SU-DHL-6 (cell line): ENCODE measurements around the gene COX4I2.

ENCODE experiments used
- CTCF ChIP-seq: fragments of 200-600 bp; sonication (generic); IDR thresholded peaks from one replicate; pipeline ENCODE4 v1.5.1; 2017; ENCODE audit warnings: antibody characterized with exemption, mild to moderate bottlenecking, low read length, moderate library complexity; ENCODE audit not compliant: insufficient read depth, poor library complexity, severe bottlenecking
- EZH2phosphoT487 ChIP-seq: fragments of 200-600 bp; sonication (generic), shearing (Covaris generic); conservative IDR thresholded peaks from 2 replicates; pipeline ENCODE4 v1.6.1; 2018; ENCODE audit warnings: mild to moderate bottlenecking, antibody characterized with exemption, low read length, moderate library complexity, mixed read lengths

DNA sequence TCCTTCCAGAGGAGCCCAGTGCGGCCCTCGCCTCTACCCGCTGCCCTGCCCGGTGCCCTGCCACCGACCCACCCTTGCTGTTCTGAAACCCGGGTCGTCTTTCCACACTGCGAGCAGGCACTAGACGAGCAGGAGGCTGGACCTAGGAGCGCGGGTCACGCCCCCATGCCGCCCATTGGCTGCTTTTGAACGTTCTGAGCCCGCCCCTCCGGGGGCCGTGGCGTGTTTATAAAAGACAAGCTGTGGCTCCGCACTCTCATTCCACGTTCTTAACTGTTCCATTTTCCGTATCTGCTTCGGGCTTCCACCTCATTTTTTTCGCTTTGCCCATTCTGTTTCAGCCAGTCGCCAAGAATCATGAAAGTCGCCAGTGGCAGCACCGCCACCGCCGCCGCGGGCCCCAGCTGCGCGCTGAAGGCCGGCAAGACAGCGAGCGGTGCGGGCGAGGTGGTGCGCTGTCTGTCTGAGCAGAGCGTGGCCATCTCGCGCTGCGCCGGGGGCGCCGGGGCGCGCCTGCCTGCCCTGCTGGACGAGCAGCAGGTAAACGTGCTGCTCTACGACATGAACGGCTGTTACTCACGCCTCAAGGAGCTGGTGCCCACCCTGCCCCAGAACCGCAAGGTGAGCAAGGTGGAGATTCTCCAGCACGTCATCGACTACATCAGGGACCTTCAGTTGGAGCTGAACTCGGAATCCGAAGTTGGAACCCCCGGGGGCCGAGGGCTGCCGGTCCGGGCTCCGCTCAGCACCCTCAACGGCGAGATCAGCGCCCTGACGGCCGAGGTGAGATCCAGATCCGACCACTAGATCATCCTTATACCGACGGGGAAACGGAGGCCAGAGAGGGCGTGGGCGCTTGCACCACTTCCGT lies 32.4 kb upstream of the COX4I2 start, which contains the start of gene ID1:
- no peak for TF ChIP-seq CTCF
- no peak for TF ChIP-seq EZH2phosphoT487
